BJ (cell line): ENCODE data around the gene IP6K1. TPM values are rescaled to one million over a fixed set of nuclear protein-coding genes. Genes with fewer than 3 reads are reported as not detected.

Experiments used
- CTCF ChIA-PET: fragments of 350-600 bp; formaldehyde crosslinking; extraction: SDS; loops from one replicate; lab custom pipeline; 2021; ENCODE audit warnings: antibody characterized with exemption, inconsistent platforms; lab: Yijun Ruan, JAX
- POLR2A ChIA-PET: fragments of 300-600 bp; sonication (Branson Sonifier 250); formaldehyde crosslinking; extraction: SDS; loops from one replicate; lab custom pipeline; 2021; ENCODE audit warnings: antibody characterized with exemption; lab: Charles Lee
- DNase-seq: peaks from one replicate; pipeline ENCODE4 v3.0.0-alpha.2; 2011; ENCODE audit warnings: low read depth
- H3K27me3 ChIP-seq: 2 replicates; pipeline ENCODE4 v1.6.0; 2011; ENCODE audit warnings: low read length; ENCODE audit not compliant: control insufficient read depth, insufficient read depth
- H3K36me3 ChIP-seq: 2 replicates; pipeline ENCODE4 v1.5.1; 2011; ENCODE audit warnings: low read length; ENCODE audit not compliant: control insufficient read depth, insufficient read depth
- H3K4me3 ChIP-seq: 2 replicates; pipeline ENCODE4 v1.5.1; 2011; ENCODE audit warnings: low read depth, mild to moderate bottlenecking, control low read depth, low read length
- polyA plus RNA-seq: library from polyadenylated mRNA; depleted of rRNA; stranded (reverse); fragments of >200 nt; gene quantifications from 2 replicates; pipeline ENCODE4 v1.2.3, GENCODE V29; 2011
- TF ChIP-seq, protein P1 (sequence below): IDR thresholded peaks from 2 replicates; pipeline ENCODE4 v1.5.1; 2011; ENCODE audit warnings: low read depth, mild to moderate bottlenecking, control low read depth, inconsistent platforms, low read length, moderate library complexity; ENCODE audit not compliant: insufficient read depth

The IP6K1 gene
- polyA plus RNA-seq, 1 experiment, result 54.4 TPM

DNA sequence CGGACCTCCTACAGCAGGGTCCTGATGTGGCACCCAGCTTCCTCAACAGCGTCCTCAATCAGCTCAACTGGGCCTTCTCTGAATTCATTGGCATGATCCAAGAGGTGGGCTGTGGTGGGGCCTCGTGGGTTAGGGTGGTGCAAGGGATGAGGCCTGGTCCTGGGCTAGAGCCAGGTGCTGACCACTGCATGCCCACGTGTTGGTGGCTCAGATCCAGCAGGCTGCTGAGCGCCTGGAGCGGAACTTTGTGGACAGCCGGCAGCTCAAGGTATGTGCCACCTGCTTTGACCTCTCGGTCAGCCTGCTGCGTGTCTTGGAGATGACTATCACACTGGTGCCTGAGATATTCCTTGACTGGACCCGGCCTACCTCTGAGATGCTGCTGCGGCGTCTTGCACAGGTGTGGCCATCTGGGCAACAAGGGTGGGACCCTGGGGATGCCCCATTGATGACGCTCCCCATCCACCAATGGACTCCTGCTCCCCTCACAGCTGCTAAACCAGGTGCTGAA lies 70.7 kb downstream of the IP6K1 start:
- POLR2A ChIA-PET, result no interaction called here
- H3K27me3 ChIP-seq, result no peaks in the 10 kb centered on the region
- H3K4me3 ChIP-seq, result no peak overlapping the region
- TF ChIP-seq, protein P1, sequence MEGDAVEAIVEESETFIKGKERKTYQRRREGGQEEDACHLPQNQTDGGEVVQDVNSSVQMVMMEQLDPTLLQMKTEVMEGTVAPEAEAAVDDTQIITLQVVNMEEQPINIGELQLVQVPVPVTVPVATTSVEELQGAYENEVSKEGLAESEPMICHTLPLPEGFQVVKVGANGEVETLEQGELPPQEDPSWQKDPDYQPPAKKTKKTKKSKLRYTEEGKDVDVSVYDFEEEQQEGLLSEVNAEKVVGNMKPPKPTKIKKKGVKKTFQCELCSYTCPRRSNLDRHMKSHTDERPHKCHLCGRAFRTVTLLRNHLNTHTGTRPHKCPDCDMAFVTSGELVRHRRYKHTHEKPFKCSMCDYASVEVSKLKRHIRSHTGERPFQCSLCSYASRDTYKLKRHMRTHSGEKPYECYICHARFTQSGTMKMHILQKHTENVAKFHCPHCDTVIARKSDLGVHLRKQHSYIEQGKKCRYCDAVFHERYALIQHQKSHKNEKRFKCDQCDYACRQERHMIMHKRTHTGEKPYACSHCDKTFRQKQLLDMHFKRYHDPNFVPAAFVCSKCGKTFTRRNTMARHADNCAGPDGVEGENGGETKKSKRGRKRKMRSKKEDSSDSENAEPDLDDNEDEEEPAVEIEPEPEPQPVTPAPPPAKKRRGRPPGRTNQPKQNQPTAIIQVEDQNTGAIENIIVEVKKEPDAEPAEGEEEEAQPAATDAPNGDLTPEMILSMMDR, result no peak
- peaks cover 11% of the 10 kb centered on the region for H3K36me3 ChIP-seq
- CTCF ChIA-PET, result interaction anchor here (1.0 kb wide), 2 partner anchors 11 to 176 kb away, joined by 4 read pairs; no protein-coding TSS in a partner anchor
- no peak for DNase-seq

GRCh38 chr3:49714728-49715550 lies 71.4 kb downstream of the IP6K1 start:
- CTCF ChIA-PET, result interaction anchor here (1.0 kb wide), 2 partner anchors 11 to 175 kb away, joined by 4 read pairs; no protein-coding TSS in a partner anchor
- no peak overlapping the region for H3K4me3 ChIP-seq
- DNase-seq, result no peak
- peaks cover 10% of the 10 kb centered on the region for H3K36me3 ChIP-seq
- TF ChIP-seq, protein P1, result no peak
- H3K27me3 ChIP-seq, result no peaks in the 10 kb centered on the region
- POLR2A ChIA-PET, result no interaction called here

GRCh38 chr3:49713336-49714105 lies 72.8 kb downstream of the IP6K1 start:
- peaks cover 10% of the 10 kb centered on the region for H3K36me3 ChIP-seq
- H3K4me3 ChIP-seq, result no peak overlapping the region
- DNase-seq, result no peak
- CTCF ChIA-PET, result interaction anchor here (2.2 kb wide), 1 partner anchor 13 kb away, joined by 9 read pairs; no protein-coding TSS in a partner anchor
- TF ChIP-seq, protein P1, result no peak
- POLR2A ChIA-PET, result no interaction called here
- no peaks in the 10 kb centered on the region for H3K27me3 ChIP-seq

DNA sequence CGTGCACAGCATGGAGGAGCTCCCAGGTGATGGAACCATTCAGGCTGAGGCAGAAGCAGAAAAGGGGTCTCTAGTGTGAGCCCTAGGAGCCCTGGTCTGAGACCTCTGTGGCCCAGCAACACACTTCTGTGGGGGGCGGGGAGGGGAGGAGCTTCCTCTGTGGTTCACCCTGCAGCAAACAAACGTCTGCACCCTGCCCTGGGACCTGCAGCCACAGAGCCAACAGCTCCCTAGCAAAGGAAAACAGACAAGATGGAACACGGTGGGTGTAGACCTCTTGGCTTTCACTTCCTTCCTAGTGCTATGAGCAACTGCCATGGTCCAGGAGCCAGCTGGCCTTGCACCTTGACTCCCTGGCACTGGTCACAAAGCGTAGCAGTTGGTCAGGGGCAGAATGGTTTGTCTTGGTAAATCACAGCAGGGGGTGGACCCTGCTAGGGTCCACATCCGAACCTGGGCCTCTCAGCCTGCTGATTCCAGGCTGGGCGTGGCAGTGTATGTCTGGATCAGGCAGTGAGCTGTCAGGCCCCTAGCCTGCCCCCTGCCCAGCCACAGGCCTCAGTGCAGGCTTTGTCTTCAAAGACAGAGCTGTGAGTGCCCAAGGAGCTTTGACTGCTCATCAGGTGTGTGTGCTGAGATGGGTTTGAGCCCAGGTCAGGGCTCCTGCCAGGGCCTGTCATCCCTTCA lies 73.6 kb downstream of the IP6K1 start:
- H3K27me3 ChIP-seq, result no peaks in the 10 kb centered on the region
- DNase-seq, result no peak
- CTCF ChIA-PET, result interaction anchor here (2.2 kb wide), 1 partner anchor 12 kb away, joined by 9 read pairs; no protein-coding TSS in a partner anchor
- POLR2A ChIA-PET, result no interaction called here
- H3K4me3 ChIP-seq, result no peak overlapping the region
- TF ChIP-seq, protein P1, result no peak
- H3K36me3 ChIP-seq, result peaks cover 11% of the 10 kb centered on the region
